ENCODE results near the gene RAB30.

DNA sequence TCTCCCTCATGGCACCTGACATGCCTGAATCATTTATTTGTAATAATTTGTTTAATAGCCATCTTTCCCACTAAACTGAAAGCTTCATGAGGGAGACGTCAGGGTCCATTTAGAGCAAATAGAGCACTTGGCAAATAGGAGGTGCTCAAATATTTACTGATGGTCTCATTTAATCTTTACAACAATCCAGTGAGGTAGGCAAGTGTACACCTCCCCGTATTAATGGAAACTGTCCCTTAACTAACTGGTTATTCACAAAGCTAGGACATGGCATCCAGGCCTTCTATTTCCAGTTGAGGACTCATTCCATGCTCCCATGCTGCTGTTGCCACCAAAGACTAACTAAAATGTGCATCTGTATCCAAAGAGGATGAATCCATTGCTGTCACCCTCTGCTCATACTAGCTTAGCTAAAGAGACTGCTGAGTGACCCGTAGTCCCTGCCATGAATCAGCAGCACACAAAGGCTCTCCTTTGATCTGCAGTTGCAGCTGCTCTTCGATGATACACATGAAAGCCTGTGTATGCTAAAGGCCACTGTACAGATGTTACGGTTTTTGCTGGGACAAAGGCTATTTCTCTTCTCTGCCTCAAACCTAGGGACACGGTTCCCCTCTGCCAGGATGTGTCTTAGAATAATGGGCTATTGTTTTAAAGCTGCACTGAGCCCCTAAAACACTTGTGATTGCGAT, 82.6 kb downstream of the RAB30 start:
- TF ChIP-seq, protein P1, sequence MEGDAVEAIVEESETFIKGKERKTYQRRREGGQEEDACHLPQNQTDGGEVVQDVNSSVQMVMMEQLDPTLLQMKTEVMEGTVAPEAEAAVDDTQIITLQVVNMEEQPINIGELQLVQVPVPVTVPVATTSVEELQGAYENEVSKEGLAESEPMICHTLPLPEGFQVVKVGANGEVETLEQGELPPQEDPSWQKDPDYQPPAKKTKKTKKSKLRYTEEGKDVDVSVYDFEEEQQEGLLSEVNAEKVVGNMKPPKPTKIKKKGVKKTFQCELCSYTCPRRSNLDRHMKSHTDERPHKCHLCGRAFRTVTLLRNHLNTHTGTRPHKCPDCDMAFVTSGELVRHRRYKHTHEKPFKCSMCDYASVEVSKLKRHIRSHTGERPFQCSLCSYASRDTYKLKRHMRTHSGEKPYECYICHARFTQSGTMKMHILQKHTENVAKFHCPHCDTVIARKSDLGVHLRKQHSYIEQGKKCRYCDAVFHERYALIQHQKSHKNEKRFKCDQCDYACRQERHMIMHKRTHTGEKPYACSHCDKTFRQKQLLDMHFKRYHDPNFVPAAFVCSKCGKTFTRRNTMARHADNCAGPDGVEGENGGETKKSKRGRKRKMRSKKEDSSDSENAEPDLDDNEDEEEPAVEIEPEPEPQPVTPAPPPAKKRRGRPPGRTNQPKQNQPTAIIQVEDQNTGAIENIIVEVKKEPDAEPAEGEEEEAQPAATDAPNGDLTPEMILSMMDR (conservative IDR thresholded peaks at IDR 0.05; ENCODE audit: low read depth, low read length) = no peak
- TF ChIP-seq EZH2 (IDR thresholded peaks at IDR 0.05; ENCODE audit: borderline replicate concordance, low read depth, low read length, poor library complexity, severe bottlenecking) = no peak

Measured in A673 (cell line).